Naive B cell (primary cell): ENCODE data around the gene LRPPRC. TPM values are rescaled to one million over a fixed set of nuclear protein-coding genes. Genes with fewer than 3 reads are reported as not detected.

Experiments used
- ATAC-seq, 2 donors: fragments of 150-1000 bp; cut with Tn5 transposase; 2 replicates each; pipeline ENCODE4 v1.10.0; 2021; ENCODE audit warnings: low read depth in 2 of 2, mild to moderate bottlenecking in 2 of 2, moderate library complexity in 2 of 2
- DNase-seq: peaks from one replicate; pipeline ENCODE4 v3.0.0; 2022
- H3K27ac Mint-ChIP-seq, 6 donors: one replicate each; pipeline ENCODE4 v1.8.0; 2020 to 2022; ENCODE audit warnings: mild to moderate bottlenecking in 6 of 6, mixed read lengths in 6 of 6, moderate library complexity in 5 of 6, inconsistent platforms in 2 of 6
- H3K27me3 Mint-ChIP-seq, 3 donors: one replicate each; pipeline ENCODE4 v1.8.0; 2021 to 2022; ENCODE audit warnings: mixed read lengths in 3 of 3, mild to moderate bottlenecking in 1 of 3
- H3K36me3 Mint-ChIP-seq, 2 donors: one replicate each; pipeline ENCODE4 v1.8.0; 2020 to 2022; ENCODE audit warnings: mixed read lengths in 2 of 2, inconsistent platforms in 1 of 2, mild to moderate bottlenecking in 1 of 2
- H3K4me1 Mint-ChIP-seq, 3 donors: one replicate each; pipeline ENCODE4 v1.8.0; 2020 to 2022; ENCODE audit warnings: mixed read lengths in 3 of 3, inconsistent platforms in 1 of 3, mild to moderate bottlenecking in 1 of 3, moderate library complexity in 1 of 3
- H3K4me3 Mint-ChIP-seq, 8 donors: one replicate each; pipeline ENCODE4 v1.8.0; 2020 to 2022; ENCODE audit warnings: mild to moderate bottlenecking in 8 of 8, mixed read lengths in 8 of 8, moderate library complexity in 8 of 8, inconsistent platforms in 2 of 8
- H3K9me3 Mint-ChIP-seq, 7 donors: one replicate each; pipeline ENCODE4 v1.8.0; 2020 to 2022; ENCODE audit warnings: mixed read lengths in 7 of 7, mild to moderate bottlenecking in 5 of 7, inconsistent platforms in 2 of 7, moderate library complexity in 1 of 7
- polyA plus RNA-seq, 6 donors: library from polyadenylated mRNA; unstranded; fragments of 300-500 nt; fragmentation: Illumina TruSeq; gene quantifications; one replicate each; pipeline ENCODE4 v1.2.3, GENCODE V29; 2021; ENCODE audit warnings: low read depth in 6 of 6

LRPPRC gene
- polyA plus RNA-seq, 6 donors from 2014 or later = 32.2 to 49.4 (median 45.5) TPM

GRCh38 chr2:43950383-43951008, 45.3 kb downstream of the LRPPRC start:
- no peaks in the 10 kb centered on the region for H3K9me3 Mint-ChIP-seq
- H3K4me1 Mint-ChIP-seq = no peaks in the 10 kb centered on the region
- H3K27ac Mint-ChIP-seq = peak overlapping the region in 1 of 6 donors; percentile 32
- DNase-seq (peak; percentile 34), ATAC-seq (peak; percentile 35 to 44)
- peaks cover 8 to 27% of the 10 kb centered on the region in 2 donors for H3K36me3 Mint-ChIP-seq
- H3K27me3 Mint-ChIP-seq = no peaks in the 10 kb centered on the region
- H3K4me3 Mint-ChIP-seq = no peak overlapping the region

- Mint-ChIP-seq H3K9me3 (no peaks in the 10 kb centered on the region), H3K4me1 (no peaks in the 10 kb centered on the region), H3K4me3 (no peak overlapping the region), H3K36me3 (peaks cover 8 to 20% of the 10 kb centered on the region in 2 donors), H3K27me3 (no peaks in the 10 kb centered on the region), H3K27ac (no peak overlapping the region)
- ATAC-seq (no peak), DNase-seq (no peak)
Observed at GRCh38 chr2:43948370-43948769, 47.4 kb downstream of the LRPPRC start.

- no peak for DNase-seq
- peaks cover 8 to 24% of the 10 kb centered on the region in 2 donors for H3K36me3 Mint-ChIP-seq
- H3K27me3 Mint-ChIP-seq = no peaks in the 10 kb centered on the region
- no peak for ATAC-seq
- no peak overlapping the region for H3K27ac Mint-ChIP-seq
- no peaks in the 10 kb centered on the region for H3K4me1 Mint-ChIP-seq
- H3K4me3 Mint-ChIP-seq = no peak overlapping the region
- H3K9me3 Mint-ChIP-seq = no peaks in the 10 kb centered on the region
Observed at GRCh38 chr2:43946685-43947084, 49.1 kb downstream of the LRPPRC start.

- H3K4me1 Mint-ChIP-seq = no peaks in the 10 kb centered on the region
- no peak for ATAC-seq
- H3K9me3 Mint-ChIP-seq = no peaks in the 10 kb centered on the region
- H3K27me3 Mint-ChIP-seq = no peaks in the 10 kb centered on the region
- no peak overlapping the region for H3K4me3 Mint-ChIP-seq
- H3K36me3 Mint-ChIP-seq = peaks cover 6 to 26% of the 10 kb centered on the region in 2 donors
- H3K27ac Mint-ChIP-seq = peak overlapping the region in 1 of 6 donors; percentile 11
- no peak for DNase-seq
Observed at GRCh38 chr2:43945439-43945838, 50.4 kb downstream of the LRPPRC start.

- H3K4me1 Mint-ChIP-seq = no peaks in the 10 kb centered on the region
- H3K4me3 Mint-ChIP-seq = no peak overlapping the region
- H3K36me3 Mint-ChIP-seq = peaks cover 1 to 26% of the 10 kb centered on the region in 2 donors
- ATAC-seq (no peak), DNase-seq (no peak)
- no peaks in the 10 kb centered on the region for H3K27me3 Mint-ChIP-seq
- no peak overlapping the region for H3K27ac Mint-ChIP-seq
- no peaks in the 10 kb centered on the region for H3K9me3 Mint-ChIP-seq
Observed at GRCh38 chr2:43944915-43945314, 50.9 kb downstream of the LRPPRC start.

- no peak for ATAC-seq
- peaks cover 0 to 29% of the 10 kb centered on the region in 2 donors for H3K36me3 Mint-ChIP-seq
- no peak overlapping the region for H3K27ac Mint-ChIP-seq
- H3K4me3 Mint-ChIP-seq = no peak overlapping the region
- no peak for DNase-seq
- H3K9me3 Mint-ChIP-seq = no peaks in the 10 kb centered on the region
- no peaks in the 10 kb centered on the region for H3K4me1 Mint-ChIP-seq
- no peaks in the 10 kb centered on the region for H3K27me3 Mint-ChIP-seq
Observed at GRCh38 chr2:43943809-43944452, 51.9 kb downstream of the LRPPRC start.

- Mint-ChIP-seq H3K27ac (no peak overlapping the region), H3K4me3 (no peak overlapping the region), H3K36me3 (peaks cover 0 to 29% of the 10 kb centered on the region in 2 donors), H3K9me3 (no peaks in the 10 kb centered on the region), H3K27me3 (no peaks in the 10 kb centered on the region), H3K4me1 (no peaks in the 10 kb centered on the region)
- ATAC-seq (no peak), DNase-seq (no peak)
Observed at GRCh38 chr2:43943323-43943722, 52.5 kb downstream of the LRPPRC start.

- Mint-ChIP-seq H3K27ac (no peak overlapping the region), H3K27me3 (no peaks in the 10 kb centered on the region), H3K9me3 (no peaks in the 10 kb centered on the region), H3K4me3 (no peak overlapping the region), H3K4me1 (no peaks in the 10 kb centered on the region), H3K36me3 (peaks cover 0 to 29% of the 10 kb centered on the region in 2 donors)
- DNase-seq = no peak
- ATAC-seq = no peak
Observed at GRCh38 chr2:43942881-43943280, 52.9 kb downstream of the LRPPRC start.

- no peaks in the 10 kb centered on the region for H3K27me3 Mint-ChIP-seq
- H3K4me3 Mint-ChIP-seq = no peak overlapping the region
- DNase-seq = no peak
- H3K9me3 Mint-ChIP-seq = no peaks in the 10 kb centered on the region
- H3K27ac Mint-ChIP-seq = no peak overlapping the region
- ATAC-seq = no peak
- peaks cover 0 to 24% of the 10 kb centered on the region in 2 donors for H3K36me3 Mint-ChIP-seq
- no peaks in the 10 kb centered on the region for H3K4me1 Mint-ChIP-seq
Observed at GRCh38 chr2:43941966-43942365, 53.8 kb downstream of the LRPPRC start.

- Mint-ChIP-seq H3K36me3 (peaks cover 0 to 24% of the 10 kb centered on the region in 2 donors), H3K27me3 (no peaks in the 10 kb centered on the region), H3K27ac (no peak overlapping the region), H3K4me1 (no peaks in the 10 kb centered on the region), H3K9me3 (no peaks in the 10 kb centered on the region), H3K4me3 (no peak overlapping the region)
- ATAC-seq = no peak
- DNase-seq = no peak
Observed at GRCh38 chr2:43941359-43941758, 54.4 kb downstream of the LRPPRC start.

GRCh38 chr2:43939695-43940256, 56.0 kb downstream of the LRPPRC start:
- no peak overlapping the region for H3K27ac Mint-ChIP-seq
- ATAC-seq (no peak), DNase-seq (no peak)
- peaks cover 0 to 18% of the 10 kb centered on the region in 2 donors for H3K36me3 Mint-ChIP-seq
- H3K27me3 Mint-ChIP-seq = no peaks in the 10 kb centered on the region
- H3K4me3 Mint-ChIP-seq = no peak overlapping the region
- H3K9me3 Mint-ChIP-seq = no peaks in the 10 kb centered on the region
- no peaks in the 10 kb centered on the region for H3K4me1 Mint-ChIP-seq

GRCh38 chr2:43937269-43937820, 58.4 kb downstream of the LRPPRC start:
- no peaks in the 10 kb centered on the region for H3K4me1 Mint-ChIP-seq
- H3K27ac Mint-ChIP-seq = no peak overlapping the region
- peaks cover 5 to 25% of the 10 kb centered on the region in 2 donors for H3K36me3 Mint-ChIP-seq
- no peak for ATAC-seq
- H3K27me3 Mint-ChIP-seq = no peaks in the 10 kb centered on the region
- no peaks in the 10 kb centered on the region for H3K9me3 Mint-ChIP-seq
- no peak for DNase-seq
- H3K4me3 Mint-ChIP-seq = no peak overlapping the region

- Mint-ChIP-seq H3K27ac (no peak overlapping the region), H3K4me3 (no peak overlapping the region), H3K36me3 (peaks cover 5 to 32% of the 10 kb centered on the region in 2 donors), H3K9me3 (no peaks in the 10 kb centered on the region), H3K4me1 (no peaks in the 10 kb centered on the region), H3K27me3 (no peaks in the 10 kb centered on the region)
- DNase-seq = no peak
- no peak for ATAC-seq
Observed at GRCh38 chr2:43934567-43934966, 61.2 kb downstream of the LRPPRC start.

- Mint-ChIP-seq H3K36me3 (peaks cover 12 to 29% of the 10 kb centered on the region in 2 donors), H3K4me1 (no peaks in the 10 kb centered on the region), H3K4me3 (no peak overlapping the region), H3K27me3 (no peaks in the 10 kb centered on the region), H3K27ac (no peak overlapping the region), H3K9me3 (no peaks in the 10 kb centered on the region)
- ATAC-seq = no peak
- DNase-seq = no peak
Observed at GRCh38 chr2:43931293-43931692, 64.5 kb downstream of the LRPPRC start.
